GM21576 (cell line): Measurements from ENCODE around the gene CACNA1H.
"Not testable (repeated sequence)": the region's sequence is repeated elsewhere in the genome, so short reads cannot be mapped to it uniquely, and the experiment has no call there.

ENCODE experiments used
- ATAC-seq: cut with Tn5 transposase; IDR thresholded peaks from one replicate; pipeline ENCODE4 v1.9.1; 2021; ENCODE audit warnings: mild to moderate bottlenecking, moderate library complexity; ENCODE audit not compliant: unreplicated experiment

CACNA1H gene

DNA sequence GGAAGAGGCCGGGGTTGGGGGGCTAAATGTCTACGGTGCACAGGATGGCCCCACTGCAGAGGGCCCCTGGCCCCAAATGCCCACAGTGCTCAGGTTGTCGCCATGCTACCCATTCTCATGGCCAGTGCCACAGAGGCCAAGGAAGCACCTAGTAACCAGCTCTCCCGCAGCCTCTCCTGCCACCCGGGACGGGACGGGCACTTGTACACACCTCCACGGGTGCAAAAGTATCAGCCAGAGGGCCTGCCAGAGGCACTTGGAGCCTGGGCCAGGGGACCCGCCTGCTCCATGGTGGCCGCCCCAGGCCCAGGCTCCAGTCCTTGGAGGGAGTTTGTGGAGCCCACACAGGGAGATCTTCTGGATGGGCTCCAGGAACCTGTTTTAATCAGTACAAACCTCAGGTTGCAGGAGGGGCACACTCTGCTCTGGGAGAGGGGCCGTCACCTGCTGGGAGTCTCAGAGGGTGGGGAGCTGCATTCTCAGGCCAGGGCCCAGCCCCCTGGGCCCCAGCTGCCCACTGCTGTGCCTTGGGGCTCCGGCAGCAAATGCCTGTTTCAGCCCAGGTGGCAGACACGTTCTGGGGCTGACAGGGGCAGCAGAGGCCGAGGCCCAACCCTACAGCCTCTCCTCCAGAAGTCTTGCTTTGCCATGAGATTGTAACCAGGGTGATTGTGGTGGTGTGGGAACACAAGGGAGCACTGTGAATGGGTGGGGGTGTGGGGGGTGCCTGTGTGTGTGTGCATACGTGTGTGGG lies 110.9 kb downstream of the CACNA1H start:
- no peak for ATAC-seq

DNA sequence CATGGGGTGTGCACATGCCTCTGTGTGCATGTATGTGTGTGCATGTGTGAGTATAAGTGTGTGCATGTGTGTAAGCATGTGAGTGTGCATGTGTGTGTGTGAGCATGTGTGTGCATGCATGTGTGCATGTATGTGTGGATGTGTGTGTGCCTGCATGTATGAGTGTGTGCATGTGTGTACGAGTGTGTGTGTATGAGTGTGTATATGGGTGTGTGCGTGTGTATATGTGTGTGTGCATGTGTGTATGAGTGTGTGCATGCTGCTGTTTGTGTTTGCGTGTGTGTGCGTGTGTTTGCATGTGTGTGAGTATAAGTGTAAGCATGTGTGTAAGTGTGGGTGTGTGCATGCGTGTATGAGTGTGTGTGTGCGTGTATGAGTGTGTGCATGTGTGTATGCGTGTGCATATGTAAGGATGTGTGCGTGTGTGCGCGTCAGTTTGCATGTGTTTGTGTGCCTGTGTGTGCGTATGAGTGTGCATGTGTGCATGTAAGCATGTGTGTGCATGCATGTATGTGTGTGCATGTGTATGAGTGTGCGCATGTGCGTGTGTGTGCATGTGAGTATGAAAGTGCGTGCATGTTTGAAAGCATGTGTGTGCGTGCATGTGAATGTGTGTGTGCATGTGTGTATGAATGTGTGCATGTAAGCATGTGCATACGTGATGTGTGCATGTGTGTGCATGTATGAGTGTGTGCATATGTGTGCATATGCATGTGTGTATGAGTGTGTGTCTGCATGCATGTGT lies 111.6 kb downstream of the CACNA1H start:
- ATAC-seq: no peak

DNA sequence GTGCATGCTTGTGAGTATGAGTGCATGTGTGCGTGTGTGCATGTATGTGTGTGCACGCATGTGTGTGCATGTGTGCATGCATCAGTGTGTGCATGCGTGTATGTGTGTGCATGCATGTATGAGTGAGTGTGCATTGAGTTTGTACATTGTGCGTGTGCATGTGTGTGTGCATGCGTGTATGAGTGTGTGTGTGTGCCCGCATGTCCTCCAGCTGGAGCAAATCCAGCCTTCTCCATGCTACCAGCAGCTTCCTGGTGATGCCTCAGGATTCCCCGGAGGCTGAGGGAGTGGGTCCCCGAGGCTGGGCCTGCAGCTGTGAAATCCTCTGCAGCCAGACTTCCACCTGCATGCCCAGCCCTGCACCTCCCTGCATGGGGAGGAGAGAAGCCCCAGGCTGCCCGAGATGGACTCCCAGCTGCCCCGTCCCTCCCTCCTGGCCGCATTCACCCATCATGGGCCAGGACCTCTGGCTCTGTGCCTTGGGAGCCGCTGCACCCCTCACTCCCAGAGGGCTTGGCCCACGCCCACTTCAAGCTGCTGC lies 112.3 kb downstream of the CACNA1H start:
- ATAC-seq: no peak

DNA sequence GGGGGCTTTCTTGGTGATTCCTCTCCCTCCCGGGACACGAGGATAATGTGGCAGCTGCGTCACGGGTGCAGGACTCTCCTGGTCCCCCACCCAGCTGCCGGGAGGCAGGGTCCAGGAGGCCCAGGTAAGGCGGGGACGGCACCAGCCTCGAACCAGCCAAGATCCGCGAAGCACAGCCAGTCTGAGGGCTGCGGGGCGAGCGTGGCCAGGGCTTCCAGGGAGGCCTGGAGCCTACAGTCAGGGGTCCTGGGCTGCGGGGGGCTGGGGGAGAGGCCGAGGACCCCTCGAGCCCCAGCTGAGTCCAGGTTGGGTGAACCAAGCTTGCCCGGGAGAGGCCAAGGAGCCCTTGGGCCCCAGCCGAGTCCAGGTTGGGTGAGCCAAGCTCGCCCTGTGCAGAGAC lies 112.9 kb downstream of the CACNA1H start:
- no peak for ATAC-seq

DNA sequence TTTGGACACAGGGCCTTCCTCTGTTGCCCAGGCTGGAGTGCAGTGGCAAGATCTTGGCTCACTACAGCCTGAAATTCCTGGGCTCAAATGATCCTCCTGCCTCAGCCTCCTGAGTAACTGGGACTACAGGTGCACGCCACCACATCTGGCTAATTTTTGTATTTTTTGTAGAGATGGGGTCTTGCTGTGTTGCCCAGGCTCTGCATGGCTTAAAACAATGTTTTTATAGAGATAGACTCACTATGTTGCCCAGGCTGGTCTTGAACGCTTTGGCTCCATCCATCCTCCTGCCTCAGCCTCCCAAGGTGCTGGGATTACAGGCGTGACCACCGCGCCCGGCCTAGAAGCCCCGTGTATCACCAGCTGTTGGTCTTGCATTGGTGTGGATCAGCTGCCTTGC lies 116.5 kb downstream of the CACNA1H start:
- ATAC-seq: not testable (repeated sequence)

DNA sequence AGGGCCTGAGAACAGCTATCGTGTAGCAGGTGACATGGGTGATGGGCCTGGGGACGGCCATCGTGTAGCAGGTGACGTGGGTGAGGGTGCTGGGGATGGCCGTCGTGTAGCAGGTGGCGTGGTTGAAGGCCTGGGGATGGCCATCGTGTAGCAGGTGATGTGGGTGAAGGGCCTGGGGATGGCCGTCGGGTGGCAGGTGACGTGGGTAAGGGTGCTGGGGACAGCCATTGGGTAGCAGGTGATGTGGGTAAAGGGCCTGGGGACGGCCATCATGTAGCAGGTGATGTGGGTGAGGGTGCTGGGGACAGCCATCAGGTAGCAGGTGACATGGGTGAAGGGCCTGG lies 118.4 kb downstream of the CACNA1H start:
- ATAC-seq: no peak
